Esophagus squamous epithelium (tissue), 4 donors: ENCODE data around the gene SMOC2.

Experiments
- POLR2A ChIP-seq, 4 donors: fragments of 450-650 bp; IDR thresholded peaks; one replicate each; pipeline ENCODE4 v1.6.1; 2017; ENCODE audit warnings: antibody characterized with exemption in 4 of 4, mild to moderate bottlenecking in 4 of 4, moderate library complexity in 3 of 4
- TF ChIP-seq, protein P1 (sequence below), 6 experiments: fragments of 450-650 bp in 4 of 6; fragments of 200-600 bp in 2 of 6; sonication (generic) in 2 of 6; IDR thresholded peaks; one replicate each; pipeline ENCODE4 v1.5.1; 2016 to 2019; ENCODE audit warnings: antibody characterized with exemption in 6 of 6, mild to moderate bottlenecking in 4 of 6, moderate library complexity in 4 of 6

DNA sequence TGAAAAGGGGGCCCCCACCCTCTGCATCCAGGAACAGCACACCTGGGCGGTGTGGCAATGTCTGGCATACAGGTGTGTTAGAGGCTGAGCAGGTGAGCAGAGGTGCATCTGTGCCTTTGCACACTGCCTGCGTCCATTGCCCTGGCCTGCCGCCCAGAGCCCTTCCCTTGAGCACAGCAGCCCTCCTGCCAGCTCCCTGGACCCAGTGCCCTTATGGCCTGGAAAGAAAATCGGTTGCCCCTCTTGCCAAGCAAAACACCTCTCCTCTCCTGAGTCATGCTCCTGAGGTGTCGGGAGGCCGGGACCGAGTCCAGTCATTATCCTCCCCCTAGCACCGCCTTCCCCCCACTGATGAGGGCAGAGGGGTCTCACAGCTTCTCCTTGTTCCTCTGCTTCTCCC is 259.9 kb downstream of the SMOC2 start:
- TF ChIP-seq, protein P1, sequence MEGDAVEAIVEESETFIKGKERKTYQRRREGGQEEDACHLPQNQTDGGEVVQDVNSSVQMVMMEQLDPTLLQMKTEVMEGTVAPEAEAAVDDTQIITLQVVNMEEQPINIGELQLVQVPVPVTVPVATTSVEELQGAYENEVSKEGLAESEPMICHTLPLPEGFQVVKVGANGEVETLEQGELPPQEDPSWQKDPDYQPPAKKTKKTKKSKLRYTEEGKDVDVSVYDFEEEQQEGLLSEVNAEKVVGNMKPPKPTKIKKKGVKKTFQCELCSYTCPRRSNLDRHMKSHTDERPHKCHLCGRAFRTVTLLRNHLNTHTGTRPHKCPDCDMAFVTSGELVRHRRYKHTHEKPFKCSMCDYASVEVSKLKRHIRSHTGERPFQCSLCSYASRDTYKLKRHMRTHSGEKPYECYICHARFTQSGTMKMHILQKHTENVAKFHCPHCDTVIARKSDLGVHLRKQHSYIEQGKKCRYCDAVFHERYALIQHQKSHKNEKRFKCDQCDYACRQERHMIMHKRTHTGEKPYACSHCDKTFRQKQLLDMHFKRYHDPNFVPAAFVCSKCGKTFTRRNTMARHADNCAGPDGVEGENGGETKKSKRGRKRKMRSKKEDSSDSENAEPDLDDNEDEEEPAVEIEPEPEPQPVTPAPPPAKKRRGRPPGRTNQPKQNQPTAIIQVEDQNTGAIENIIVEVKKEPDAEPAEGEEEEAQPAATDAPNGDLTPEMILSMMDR (IDR thresholded peaks at IDR 0.05), result no peak
- no peak for TF ChIP-seq POLR2A (IDR thresholded peaks at IDR 0.05)
